ENCODE measurements around the gene PRSS21.

Gene PRSS21

GRCh38 chr16:2818272-2818876 lies 1.3 kb downstream of the PRSS21 start:
- H3K4me1 ChIP-seq (ENCODE audit: control insufficient read depth, insufficient read depth, low read length, poor library complexity, severe bottlenecking): no peaks in the 10 kb centered on the region
- no peak overlapping the region for H3K27ac ChIP-seq (ENCODE audit: insufficient read depth, low read length, poor library complexity, severe bottlenecking)
- peaks cover 3% of the 10 kb centered on the region for H3K27me3 ChIP-seq (replicated peaks; ENCODE audit: control insufficient read depth, insufficient read depth, low read length, poor library complexity, severe bottlenecking)
- H3K4me3 ChIP-seq (ENCODE audit: insufficient read depth, low read depth, low read length, poor library complexity, severe bottlenecking): no peak overlapping the region
- no peaks in the 10 kb centered on the region for H3K9me3 ChIP-seq (ENCODE audit: control insufficient read depth, low read length)
- no peak for DNase-seq
- no peaks in the 10 kb centered on the region for H3K36me3 ChIP-seq (ENCODE audit: control insufficient read depth, insufficient read depth, low read length)

GRCh38 chr16:2819179-2819938 lies 2.3 kb downstream of the PRSS21 start:
- Histone ChIP-seq H3K4me3 (ENCODE audit: insufficient read depth, low read depth, low read length, poor library complexity, severe bottlenecking) (no peak overlapping the region), H3K9me3 (ENCODE audit: control insufficient read depth, low read length) (no peaks in the 10 kb centered on the region), H3K4me1 (ENCODE audit: control insufficient read depth, insufficient read depth, low read length, poor library complexity, severe bottlenecking) (no peaks in the 10 kb centered on the region), H3K27me3 (replicated peaks; ENCODE audit: control insufficient read depth, insufficient read depth, low read length, poor library complexity, severe bottlenecking) (peaks cover 3% of the 10 kb centered on the region), H3K36me3 (ENCODE audit: control insufficient read depth, insufficient read depth, low read length) (no peaks in the 10 kb centered on the region), H3K27ac (ENCODE audit: insufficient read depth, low read length, poor library complexity, severe bottlenecking) (no peak overlapping the region)
- no peak for DNase-seq

GRCh38 chr16:2819939-2820835 lies 3.1 kb downstream of the PRSS21 start:
- no peaks in the 10 kb centered on the region for H3K4me1 ChIP-seq (ENCODE audit: control insufficient read depth, insufficient read depth, low read length, poor library complexity, severe bottlenecking)
- no peak overlapping the region for H3K27ac ChIP-seq (ENCODE audit: insufficient read depth, low read length, poor library complexity, severe bottlenecking)
- H3K27me3 ChIP-seq (replicated peaks; ENCODE audit: control insufficient read depth, insufficient read depth, low read length, poor library complexity, severe bottlenecking): peaks cover 3% of the 10 kb centered on the region
- no peak for DNase-seq
- no peaks in the 10 kb centered on the region for H3K9me3 ChIP-seq (ENCODE audit: control insufficient read depth, low read length)
- H3K4me3 ChIP-seq (ENCODE audit: insufficient read depth, low read depth, low read length, poor library complexity, severe bottlenecking): no peak overlapping the region
- H3K36me3 ChIP-seq (ENCODE audit: control insufficient read depth, insufficient read depth, low read length): no peaks in the 10 kb centered on the region

- Histone ChIP-seq H3K9me3 (ENCODE audit: control insufficient read depth, low read length) (no peaks in the 10 kb centered on the region), H3K4me1 (ENCODE audit: control insufficient read depth, insufficient read depth, low read length, poor library complexity, severe bottlenecking) (no peaks in the 10 kb centered on the region), H3K4me3 (ENCODE audit: insufficient read depth, low read depth, low read length, poor library complexity, severe bottlenecking) (no peak overlapping the region), H3K27ac (ENCODE audit: insufficient read depth, low read length, poor library complexity, severe bottlenecking) (no peak overlapping the region), H3K36me3 (ENCODE audit: control insufficient read depth, insufficient read depth, low read length) (no peaks in the 10 kb centered on the region), H3K27me3 (replicated peaks; ENCODE audit: control insufficient read depth, insufficient read depth, low read length, poor library complexity, severe bottlenecking) (peaks cover 3% of the 10 kb centered on the region)
- DNase-seq: no peak
These were observed 3.9 kb downstream of the PRSS21 start for GRCh38 chr16:2820836-2821486.

- H3K9me3 ChIP-seq (ENCODE audit: control insufficient read depth, low read length): no peaks in the 10 kb centered on the region
- no peaks in the 10 kb centered on the region for H3K4me1 ChIP-seq (ENCODE audit: control insufficient read depth, insufficient read depth, low read length, poor library complexity, severe bottlenecking)
- DNase-seq: no peak
- no peak overlapping the region for H3K4me3 ChIP-seq (ENCODE audit: insufficient read depth, low read depth, low read length, poor library complexity, severe bottlenecking)
- H3K27me3 ChIP-seq (replicated peaks; ENCODE audit: control insufficient read depth, insufficient read depth, low read length, poor library complexity, severe bottlenecking): peaks cover 3% of the 10 kb centered on the region
- no peak overlapping the region for H3K27ac ChIP-seq (ENCODE audit: insufficient read depth, low read length, poor library complexity, severe bottlenecking)
- no peaks in the 10 kb centered on the region for H3K36me3 ChIP-seq (ENCODE audit: control insufficient read depth, insufficient read depth, low read length)
These were observed 4.6 kb downstream of the PRSS21 start for GRCh38 chr16:2821487-2822157.

GRCh38 chr16:2822158-2822495 lies 5.1 kb downstream of the PRSS21 start:
- Histone ChIP-seq H3K27ac (ENCODE audit: insufficient read depth, low read length, poor library complexity, severe bottlenecking) (no peak overlapping the region), H3K9me3 (ENCODE audit: control insufficient read depth, low read length) (no peaks in the 10 kb centered on the region), H3K4me3 (ENCODE audit: insufficient read depth, low read depth, low read length, poor library complexity, severe bottlenecking) (no peak overlapping the region), H3K36me3 (ENCODE audit: control insufficient read depth, insufficient read depth, low read length) (no peaks in the 10 kb centered on the region), H3K27me3 (replicated peaks; ENCODE audit: control insufficient read depth, insufficient read depth, low read length, poor library complexity, severe bottlenecking) (peaks cover 3% of the 10 kb centered on the region), H3K4me1 (ENCODE audit: control insufficient read depth, insufficient read depth, low read length, poor library complexity, severe bottlenecking) (no peaks in the 10 kb centered on the region)
- DNase-seq: no peak

- peaks cover 3% of the 10 kb centered on the region for H3K27me3 ChIP-seq (replicated peaks; ENCODE audit: control insufficient read depth, insufficient read depth, low read length, poor library complexity, severe bottlenecking)
- no peaks in the 10 kb centered on the region for H3K36me3 ChIP-seq (ENCODE audit: control insufficient read depth, insufficient read depth, low read length)
- DNase-seq: no peak
- H3K4me3 ChIP-seq (ENCODE audit: insufficient read depth, low read depth, low read length, poor library complexity, severe bottlenecking): no peak overlapping the region
- H3K9me3 ChIP-seq (ENCODE audit: control insufficient read depth, low read length): no peaks in the 10 kb centered on the region
- no peaks in the 10 kb centered on the region for H3K4me1 ChIP-seq (ENCODE audit: control insufficient read depth, insufficient read depth, low read length, poor library complexity, severe bottlenecking)
- H3K27ac ChIP-seq (ENCODE audit: insufficient read depth, low read length, poor library complexity, severe bottlenecking): no peak overlapping the region
These were observed 5.5 kb downstream of the PRSS21 start for GRCh38 chr16:2822496-2822895.

- Histone ChIP-seq H3K9me3 (ENCODE audit: control insufficient read depth, low read length) (no peaks in the 10 kb centered on the region), H3K27me3 (replicated peaks; ENCODE audit: control insufficient read depth, insufficient read depth, low read length, poor library complexity, severe bottlenecking) (no peaks in the 10 kb centered on the region)
- DNase-seq: no peak
These were observed 7.6 kb downstream of the PRSS21 start for GRCh38 chr16:2824626-2825025.

GRCh38 chr16:2825049-2825742 lies 8.2 kb downstream of the PRSS21 start:
- Histone ChIP-seq H3K36me3 (ENCODE audit: control insufficient read depth, insufficient read depth, low read length) (no peaks in the 10 kb centered on the region), H3K27me3 (replicated peaks; ENCODE audit: control insufficient read depth, insufficient read depth, low read length, poor library complexity, severe bottlenecking) (no peaks in the 10 kb centered on the region), H3K9me3 (ENCODE audit: control insufficient read depth, low read length) (no peaks in the 10 kb centered on the region), H3K4me1 (ENCODE audit: control insufficient read depth, insufficient read depth, low read length, poor library complexity, severe bottlenecking) (no peaks in the 10 kb centered on the region), H3K4me3 (ENCODE audit: insufficient read depth, low read depth, low read length, poor library complexity, severe bottlenecking) (no peak overlapping the region), H3K27ac (ENCODE audit: insufficient read depth, low read length, poor library complexity, severe bottlenecking) (no peak overlapping the region)
- no peak for DNase-seq

More at GRCh38 chr16:2824626-2825025, 7.6 kb downstream of the PRSS21 start:
- Histone ChIP-seq H3K4me3 (ENCODE audit: insufficient read depth, low read depth, low read length, poor library complexity, severe bottlenecking) (no peak overlapping the region), H3K36me3 (ENCODE audit: control insufficient read depth, insufficient read depth, low read length) (no peaks in the 10 kb centered on the region), H3K4me1 (ENCODE audit: control insufficient read depth, insufficient read depth, low read length, poor library complexity, severe bottlenecking) (no peaks in the 10 kb centered on the region), H3K27ac (ENCODE audit: insufficient read depth, low read length, poor library complexity, severe bottlenecking) (no peak overlapping the region)
